Activated CD4-positive, alpha-beta memory T cell treated with anti-CD3 and anti-CD28 coated beads for 36 hours (primary cell): ENCODE results near the gene PLEKHH1. TPM values are rescaled to one million over a fixed set of nuclear protein-coding genes. Genes with fewer than 3 reads are reported as not detected.
A peak's percentile ranks its signal among the peaks of the same experiment; 100 is the strongest.

Experiments used
- CTCF ChIA-PET: fragments of 350-600 bp; sonication (Branson Sonifier 250); formaldehyde crosslinking; loops from one replicate; lab custom pipeline; 2021; ENCODE audit warnings: antibody characterized with exemption, inconsistent platforms; lab: Charles Lee
- POLR2A ChIA-PET: fragments of 350-600 bp; sonication (Branson Sonifier 250); formaldehyde crosslinking; loops from one replicate; lab custom pipeline; 2021; ENCODE audit warnings: antibody characterized with exemption; lab: Charles Lee
- DNase-seq: peaks from one replicate; pipeline ENCODE4 v3.0.0-alpha.2; 2020
- H3K27ac Mint-ChIP-seq: one replicate; pipeline ENCODE4 v1.8.0; 2021; ENCODE audit warnings: mixed read lengths
- H3K27me3 Mint-ChIP-seq: one replicate; pipeline ENCODE4 v1.8.0; 2021; ENCODE audit warnings: mixed read lengths
- H3K36me3 Mint-ChIP-seq: one replicate; pipeline ENCODE4 v1.8.0; 2021; ENCODE audit warnings: mixed read lengths
- H3K4me1 Mint-ChIP-seq: one replicate; pipeline ENCODE4 v1.8.0; 2021; ENCODE audit warnings: low read depth, mixed read lengths
- H3K4me3 Mint-ChIP-seq: one replicate; pipeline ENCODE4 v1.8.0; 2021; ENCODE audit warnings: mild to moderate bottlenecking, mixed read lengths
- H3K9me3 Mint-ChIP-seq: one replicate; pipeline ENCODE4 v1.8.0; 2021; ENCODE audit warnings: mixed read lengths
- intact Hi-C: fragments of 100-400 bp; cut with micrococcal nuclease; formaldehyde crosslinking; loops from one replicate; pipeline ENCODE4 v1.15.1; 2023
- total RNA-seq, 2 experiments: library from RNA; stranded (reverse); gene quantifications; one replicate each; pipeline ENCODE4 v1.2.3, GENCODE V29; 2021

Gene PLEKHH1
- total RNA-seq, 2 experiments from 2014 or later, result 1.7 to 1.9 TPM

DNA sequence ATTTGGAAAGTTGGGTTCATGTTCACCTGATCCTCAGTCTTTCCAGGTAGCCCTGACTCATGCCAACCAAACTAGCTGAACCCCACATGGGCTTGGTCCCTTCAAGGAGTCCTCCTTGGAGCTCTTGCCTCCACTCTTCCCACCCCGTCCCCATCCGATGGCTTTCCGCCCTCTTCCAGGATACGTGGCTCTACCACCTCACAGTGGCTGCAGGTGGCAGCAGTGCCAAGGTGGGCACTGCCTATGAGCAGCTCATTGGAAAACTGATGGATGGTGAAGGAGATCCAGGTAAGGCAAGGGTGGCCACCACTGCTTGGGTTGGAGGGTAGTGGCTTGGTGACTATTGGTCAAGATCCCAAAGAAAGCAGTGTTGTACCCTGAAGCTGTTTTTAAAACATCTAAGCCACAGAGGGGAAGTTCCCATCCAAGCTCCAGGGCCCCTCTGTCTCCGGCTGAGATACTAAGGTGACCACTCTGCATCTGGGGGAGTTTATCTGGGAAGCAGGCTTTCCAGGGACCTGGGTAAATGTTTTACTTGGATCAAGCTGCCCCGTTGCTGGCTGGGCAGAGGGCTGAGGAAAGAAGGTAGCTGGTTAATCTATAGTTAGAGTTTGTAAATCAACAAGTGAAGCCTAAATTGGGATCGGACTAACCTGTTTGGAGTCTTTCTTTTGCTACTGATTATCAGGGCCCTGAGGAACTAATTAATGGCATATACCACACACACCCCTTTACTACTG, 43.3 kb downstream of the PLEKHH1 start:
- intact Hi-C loops, result no loop called here
- no peaks in the 10 kb centered on the region for H3K9me3 Mint-ChIP-seq
- H3K4me3 Mint-ChIP-seq, result no peak overlapping the region
- ChIA-PET POLR2A (interaction anchor here (0.5 kb wide), 1 partner anchor 100 kb away, joined by 4 read pairs; no protein-coding TSS in a partner anchor), CTCF (interaction anchor here (1.3 to 9.5 kb wide), 3 partner anchors 49 to 149 kb away, joined by 4 to 249 read pairs (median 5); no protein-coding TSS in a partner anchor)
- no peaks in the 10 kb centered on the region for H3K36me3 Mint-ChIP-seq
- H3K4me1 Mint-ChIP-seq, result no peaks in the 10 kb centered on the region
- H3K27me3 Mint-ChIP-seq, result peaks cover under 1% of the 10 kb centered on the region
- DNase-seq, result no peak
- no peak overlapping the region for H3K27ac Mint-ChIP-seq

DNA sequence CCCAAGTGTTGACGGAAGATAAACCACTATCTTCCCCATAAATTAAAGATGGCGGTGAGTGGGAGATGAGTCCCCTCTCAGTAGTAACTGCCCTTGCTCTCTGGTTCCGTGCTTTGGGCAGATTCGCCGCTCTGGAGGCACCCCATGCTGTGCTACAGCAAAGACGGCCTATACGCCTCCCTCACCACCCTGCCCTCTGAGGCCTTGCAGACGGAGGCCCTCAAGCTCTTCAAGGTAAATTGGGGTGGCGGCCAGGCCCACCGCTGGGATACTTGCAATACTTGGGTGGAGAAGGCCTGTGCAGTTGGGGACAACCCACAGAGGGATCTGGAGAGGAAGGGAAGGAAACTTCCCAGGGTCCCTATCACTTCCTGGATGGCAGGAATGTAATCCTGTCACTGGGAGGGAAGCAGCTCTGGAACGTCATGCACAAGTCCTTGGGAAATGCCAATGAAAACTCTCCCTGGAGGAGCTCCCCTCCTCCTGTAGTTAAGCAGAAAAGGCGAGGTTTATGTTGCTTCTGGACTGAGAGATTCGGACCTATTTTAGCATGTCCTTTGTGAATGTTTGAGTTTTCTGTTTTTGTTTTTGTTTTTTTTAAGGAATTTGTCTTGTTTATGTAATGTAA, 44.2 kb downstream of the PLEKHH1 start:
- no peaks in the 10 kb centered on the region for H3K36me3 Mint-ChIP-seq
- no peak overlapping the region for H3K4me3 Mint-ChIP-seq
- H3K4me1 Mint-ChIP-seq, result no peaks in the 10 kb centered on the region
- POLR2A ChIA-PET, result interaction anchor here (0.9 kb wide), 1 partner anchor 118 kb away, joined by 3 read pairs; the partner anchor contains the start of gene RDH11
- CTCF ChIA-PET, result interaction anchor here (1.3 to 1.4 kb wide), 2 partner anchors 50 to 127 kb away, joined by 4 to 5 read pairs; no protein-coding TSS in a partner anchor
- H3K27me3 Mint-ChIP-seq, result no peaks in the 10 kb centered on the region
- no peak for DNase-seq
- intact Hi-C loops, result no loop called here
- H3K27ac Mint-ChIP-seq, result no peak overlapping the region
- H3K9me3 Mint-ChIP-seq, result no peaks in the 10 kb centered on the region

DNA sequence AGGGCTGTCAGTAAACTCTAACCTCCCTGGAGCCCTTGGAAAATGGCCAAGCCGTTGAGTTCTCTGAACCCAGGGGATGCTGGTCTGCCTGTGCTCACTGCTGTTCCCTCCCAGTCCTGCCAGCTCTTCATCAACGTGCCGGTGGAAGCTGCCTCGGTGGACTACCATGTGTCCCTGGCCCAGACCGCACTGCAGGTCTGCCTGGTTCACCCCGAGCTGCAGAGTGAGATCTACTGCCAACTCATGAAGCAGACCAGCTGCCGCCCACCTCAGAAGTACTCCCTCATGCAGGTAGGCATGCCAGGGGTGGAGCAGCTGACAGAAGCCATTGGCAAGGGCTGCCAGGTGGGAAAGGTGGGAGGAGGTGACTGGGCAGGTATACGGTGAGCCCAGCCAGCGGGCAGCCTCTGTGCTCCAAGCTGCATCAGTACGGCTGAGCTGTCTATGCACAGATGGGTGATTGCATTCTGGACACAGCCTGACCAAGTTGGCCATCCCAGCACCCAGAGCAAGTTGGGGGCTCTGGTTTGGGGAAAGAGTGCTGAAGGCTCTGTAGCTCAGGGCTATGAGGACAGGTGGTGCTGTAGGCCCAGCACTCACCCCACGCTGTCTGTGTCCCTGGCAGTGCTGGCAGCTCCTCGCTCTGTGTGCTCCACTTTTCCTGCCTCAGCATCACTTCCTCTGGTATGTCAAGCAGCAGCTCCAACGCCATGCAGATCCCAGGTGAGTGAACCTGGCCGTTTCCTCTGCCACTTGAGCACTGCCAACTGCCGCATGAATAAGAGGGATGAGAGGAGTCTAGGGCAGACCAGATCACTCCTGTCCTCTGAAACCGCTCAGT, 45.0 kb downstream of the PLEKHH1 start:
- Mint-ChIP-seq H3K36me3 (no peaks in the 10 kb centered on the region), H3K9me3 (no peaks in the 10 kb centered on the region), H3K4me3 (no peak overlapping the region), H3K27ac (no peak overlapping the region), H3K27me3 (no peaks in the 10 kb centered on the region), H3K4me1 (no peaks in the 10 kb centered on the region)
- no peak for DNase-seq
- ChIA-PET POLR2A (interaction anchor here (0.9 kb wide), 1 partner anchor 118 kb away, joined by 3 read pairs; the partner anchor contains the start of gene RDH11), CTCF (interaction anchor here (1.4 to 1.5 kb wide), 2 partner anchors 51 to 151 kb away, joined by 4 to 5 read pairs; no protein-coding TSS in a partner anchor)
- intact Hi-C loops, result no loop called here

DNA sequence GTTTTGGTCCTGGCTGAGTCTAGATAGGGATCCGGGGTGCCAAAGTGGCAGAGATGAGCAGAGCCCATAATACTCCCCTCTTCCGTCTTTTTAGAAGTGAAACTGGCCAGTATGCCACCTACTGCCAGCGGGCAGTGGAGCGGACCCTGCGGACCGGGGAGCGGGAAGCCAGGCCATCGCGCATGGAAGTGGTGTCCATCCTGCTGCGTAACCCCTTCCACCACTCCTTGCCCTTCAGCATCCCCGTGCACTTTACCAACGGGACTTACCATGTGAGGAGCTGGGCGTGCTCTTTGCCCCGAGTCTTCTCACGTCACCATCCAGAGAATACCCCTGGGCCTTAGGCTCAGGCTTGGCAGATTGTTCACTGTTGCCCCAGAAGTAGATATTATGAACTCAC, 46.0 kb downstream of the PLEKHH1 start:
- intact Hi-C loops, result no loop called here
- ChIA-PET POLR2A (no interaction called here), CTCF (interaction anchor here (1.5 kb wide), 1 partner anchor 152 kb away, joined by 4 read pairs; no protein-coding TSS in a partner anchor)
- no peak overlapping the region for H3K27ac Mint-ChIP-seq
- H3K9me3 Mint-ChIP-seq, result no peaks in the 10 kb centered on the region
- DNase-seq, result no peak
- no peaks in the 10 kb centered on the region for H3K4me1 Mint-ChIP-seq
- H3K27me3 Mint-ChIP-seq, result no peaks in the 10 kb centered on the region
- no peaks in the 10 kb centered on the region for H3K36me3 Mint-ChIP-seq
- H3K4me3 Mint-ChIP-seq, result no peak overlapping the region

DNA sequence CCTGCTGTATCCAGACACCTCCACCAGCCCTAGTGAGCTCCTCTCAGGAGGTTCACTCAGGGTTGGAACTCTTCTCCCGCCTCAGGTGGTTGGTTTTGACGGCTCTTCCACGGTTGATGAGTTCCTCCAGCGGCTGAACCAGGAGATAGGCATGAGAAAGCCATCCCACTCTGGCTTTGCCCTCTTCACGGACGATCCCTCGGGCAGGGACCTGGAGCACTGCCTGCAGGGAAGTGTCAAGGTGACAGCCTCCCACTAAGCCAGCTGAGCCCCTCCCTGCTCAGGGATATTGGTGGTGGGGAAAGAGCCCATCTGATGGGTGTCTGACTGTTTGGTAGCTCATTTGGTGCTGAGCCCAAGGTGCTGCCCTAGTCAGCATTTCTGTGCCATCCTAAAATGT, 46.5 kb downstream of the PLEKHH1 start:
- Mint-ChIP-seq H3K4me3 (no peak overlapping the region), H3K4me1 (no peaks in the 10 kb centered on the region), H3K27ac (no peak overlapping the region), H3K36me3 (no peaks in the 10 kb centered on the region), H3K27me3 (no peaks in the 10 kb centered on the region), H3K9me3 (no peaks in the 10 kb centered on the region)
- CTCF ChIA-PET, result interaction anchor here (1.4 to 1.5 kb wide), 2 partner anchors 125 to 153 kb away, joined by 4 to 6 read pairs; no protein-coding TSS in a partner anchor
- POLR2A ChIA-PET, result no interaction called here
- intact Hi-C loops, result no loop called here
- no peak for DNase-seq

DNA sequence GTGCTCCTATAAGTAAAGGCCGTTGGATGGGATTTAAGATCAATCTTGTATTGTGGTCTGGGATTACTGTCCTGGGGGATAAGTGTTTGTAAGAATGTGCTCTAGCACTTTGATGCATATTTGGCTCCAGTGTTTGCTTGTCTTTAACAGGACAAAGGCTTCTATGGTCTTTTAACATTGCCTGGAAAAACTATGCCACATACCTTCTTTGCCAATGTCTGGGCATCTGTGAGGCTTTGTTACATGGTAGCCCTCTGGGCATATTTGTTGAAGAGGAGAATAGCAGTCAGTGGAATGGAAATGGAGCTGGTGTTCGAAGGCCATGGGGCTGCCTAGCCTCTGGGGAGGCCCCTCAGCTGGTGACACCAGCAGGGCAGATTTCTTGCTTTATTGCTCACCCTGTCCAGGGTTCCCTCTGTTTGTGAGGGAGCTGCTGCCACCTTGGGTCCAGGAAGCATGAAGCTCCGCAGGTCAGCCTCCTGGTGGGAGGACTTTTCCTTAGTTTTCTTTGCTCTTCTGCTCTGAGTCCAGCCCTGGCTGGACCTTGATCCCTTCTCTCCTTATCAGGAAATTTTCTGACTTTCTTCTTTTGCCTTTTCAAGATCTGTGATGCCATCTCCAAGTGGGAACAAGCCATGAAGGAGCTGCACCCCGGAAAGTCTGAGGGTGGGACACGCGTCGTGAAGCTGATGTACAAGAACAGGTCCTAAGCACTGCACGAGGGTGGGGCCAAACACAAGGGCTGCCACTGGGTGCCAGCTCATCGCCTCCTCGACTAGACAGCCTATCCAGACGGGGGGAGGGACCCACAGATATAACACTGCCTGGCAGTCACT, 47.5 kb downstream of the PLEKHH1 start:
- Mint-ChIP-seq H3K4me1 (no peaks in the 10 kb centered on the region), H3K9me3 (no peaks in the 10 kb centered on the region), H3K4me3 (no peak overlapping the region), H3K27me3 (no peaks in the 10 kb centered on the region), H3K36me3 (no peaks in the 10 kb centered on the region), H3K27ac (no peak overlapping the region)
- CTCF ChIA-PET, result interaction anchor here (1.4 to 8.7 kb wide), 5 partner anchors 9 to 153 kb away, joined by 6 to 99 read pairs (median 27); partner anchors contain the start of gene RDH12
- no peak for DNase-seq
- POLR2A ChIA-PET, result no interaction called here
- intact Hi-C loops, result no loop called here

DNA sequence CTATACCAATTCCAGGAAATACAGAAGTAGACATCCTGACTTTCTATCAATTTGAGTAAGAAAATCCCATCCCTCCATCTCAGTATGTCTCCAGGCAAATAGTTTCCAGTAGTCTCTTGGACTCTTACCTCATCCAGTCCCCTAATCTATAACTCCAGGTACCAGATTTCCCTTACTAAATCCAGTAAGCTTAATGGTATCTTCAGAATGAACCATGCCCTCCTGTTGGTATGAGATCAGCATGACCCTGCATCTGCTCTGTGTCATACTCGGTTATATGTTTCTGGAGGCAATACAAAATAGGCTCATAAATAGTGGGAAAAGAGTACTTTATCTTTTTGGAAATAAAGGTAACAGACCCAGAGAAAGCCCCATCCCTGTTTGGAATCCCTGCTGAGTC, 48.6 kb downstream of the PLEKHH1 start:
- Mint-ChIP-seq H3K4me1 (no peaks in the 10 kb centered on the region), H3K27me3 (no peaks in the 10 kb centered on the region), H3K9me3 (no peaks in the 10 kb centered on the region), H3K36me3 (no peaks in the 10 kb centered on the region), H3K4me3 (no peak overlapping the region), H3K27ac (no peak overlapping the region)
- ChIA-PET POLR2A (no interaction called here), CTCF (interaction anchor here (0.6 to 8.7 kb wide), 5 partner anchors 10 to 1872 kb away, joined by 3 to 99 read pairs (median 27); partner anchors contain the start of gene RDH12)
- intact Hi-C loops, result no loop called here
- DNase-seq, result no peak

DNA sequence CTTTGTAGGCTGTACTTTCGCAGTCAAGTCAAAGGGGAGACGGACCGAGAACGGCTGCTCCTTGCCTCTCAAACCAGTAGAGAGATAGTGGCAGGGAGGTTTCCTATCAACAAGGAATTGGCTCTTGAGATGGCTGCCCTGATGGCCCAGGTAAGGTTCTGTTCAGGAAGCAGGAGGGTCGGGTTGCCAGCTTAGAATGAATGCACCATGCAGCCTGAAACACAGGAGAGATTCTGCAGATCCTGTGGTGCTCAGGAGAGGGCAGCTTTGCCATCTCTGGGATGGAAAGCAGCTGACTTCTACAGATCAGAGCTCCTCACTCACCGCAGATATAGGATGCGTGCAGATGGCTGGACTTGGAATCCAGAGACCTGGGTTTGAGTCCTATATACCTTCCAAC, 49.0 kb downstream of the PLEKHH1 start:
- DNase-seq, result no peak
- no peak overlapping the region for H3K4me3 Mint-ChIP-seq
- no peaks in the 10 kb centered on the region for H3K9me3 Mint-ChIP-seq
- ChIA-PET POLR2A (no interaction called here), CTCF (interaction anchor here (3.7 to 8.7 kb wide), 4 partner anchors 11 to 154 kb away, joined by 24 to 99 read pairs (median 36); partner anchors contain the start of gene RDH12)
- H3K4me1 Mint-ChIP-seq, result no peaks in the 10 kb centered on the region
- H3K36me3 Mint-ChIP-seq, result no peaks in the 10 kb centered on the region
- intact Hi-C loops, result no loop called here
- H3K27ac Mint-ChIP-seq, result no peak overlapping the region
- H3K27me3 Mint-ChIP-seq, result no peaks in the 10 kb centered on the region

DNA sequence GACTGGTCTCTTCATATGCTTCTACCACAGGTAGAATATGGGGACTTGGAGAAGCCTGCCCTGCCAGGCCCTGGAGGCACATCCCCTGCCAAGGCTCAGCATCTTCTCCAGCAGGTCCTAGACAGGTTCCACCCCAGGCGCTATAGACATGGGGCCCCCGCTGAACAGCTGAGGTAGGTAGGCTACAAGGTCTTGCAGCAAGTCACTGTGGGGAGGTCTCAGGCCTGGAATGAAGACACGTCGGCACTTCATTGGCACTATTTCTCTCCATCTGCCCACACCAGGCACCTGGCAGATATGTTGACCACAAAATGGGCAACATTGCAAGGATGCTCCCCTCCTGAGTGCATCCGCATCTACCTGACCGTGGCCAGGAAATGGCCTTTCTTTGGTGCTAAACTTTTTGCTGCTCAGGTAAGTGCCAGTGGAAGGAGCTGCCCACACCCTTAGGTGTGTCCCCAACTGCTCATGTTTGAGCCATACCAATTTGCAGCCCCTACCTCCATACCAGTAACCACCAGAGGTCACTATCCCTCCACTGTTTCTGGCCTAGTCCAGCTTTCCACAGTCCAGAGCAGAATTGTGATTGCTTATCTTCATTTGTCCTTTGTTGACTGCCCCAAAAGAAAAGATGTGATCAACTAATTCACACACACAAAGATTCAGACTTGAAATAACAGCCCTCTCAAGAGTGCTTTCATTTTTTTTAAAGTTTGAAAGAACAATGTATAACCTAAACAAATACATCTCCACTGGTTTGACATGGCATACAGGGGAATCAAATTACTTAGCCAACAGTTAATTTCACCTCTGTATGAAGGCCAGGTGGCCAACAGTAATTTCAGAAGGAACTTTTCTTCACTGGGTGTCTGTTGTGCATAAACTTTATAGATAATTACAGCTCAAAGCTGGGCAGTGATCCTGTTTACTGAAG, 50.9 kb downstream of the PLEKHH1 start:
- H3K27ac Mint-ChIP-seq, result no peak overlapping the region
- H3K4me3 Mint-ChIP-seq, result no peak overlapping the region
- ChIA-PET POLR2A (interaction anchor here (1.2 kb wide), 1 partner anchor 16 kb away, joined by 3 read pairs; the partner anchor contains the start of gene PIGH), CTCF (interaction anchor here (0.8 to 8.7 kb wide), 15 partner anchors 13 to 156 kb away, joined by 3 to 99 read pairs (median 4); partner anchors contain the start of genes ARG2, PIGH, RDH12 and VTI1B)
- H3K36me3 Mint-ChIP-seq, result peaks cover 1% of the 10 kb centered on the region
- peak; percentile 32 for DNase-seq
- H3K4me1 Mint-ChIP-seq, result no peaks in the 10 kb centered on the region
- H3K9me3 Mint-ChIP-seq, result no peaks in the 10 kb centered on the region
- H3K27me3 Mint-ChIP-seq, result no peaks in the 10 kb centered on the region
- intact Hi-C loops, result loop anchor here (1.0 kb wide), 2 partner anchors 83 to 120 kb away; no protein-coding TSS in a partner anchor

DNA sequence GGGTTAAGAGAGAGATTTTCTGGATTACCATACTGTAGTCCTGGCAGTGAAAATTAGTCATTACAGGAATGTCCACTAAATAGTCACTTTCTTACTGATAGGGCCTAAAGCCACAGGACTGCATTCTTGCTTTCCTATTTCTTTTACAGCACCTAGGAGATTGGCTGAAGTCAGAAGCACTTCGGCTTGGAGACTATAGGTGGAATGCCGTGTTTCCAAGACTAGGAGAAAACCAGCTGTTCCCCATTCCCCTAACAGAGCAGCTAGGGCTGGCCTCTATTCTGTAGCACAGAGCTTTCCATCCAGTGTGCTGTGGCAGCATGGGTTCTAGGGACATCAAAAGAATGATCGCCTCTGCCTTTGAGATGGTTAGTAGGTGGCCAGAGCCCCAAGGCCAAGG, 51.9 kb downstream of the PLEKHH1 start:
- Mint-ChIP-seq H3K36me3 (peaks cover 7% of the 10 kb centered on the region), H3K4me3 (no peak overlapping the region), H3K27ac (no peak overlapping the region), H3K4me1 (no peaks in the 10 kb centered on the region), H3K27me3 (no peaks in the 10 kb centered on the region), H3K9me3 (no peaks in the 10 kb centered on the region)
- intact Hi-C loops, result loop anchor here (1.0 kb wide), 2 partner anchors 82 to 119 kb away; no protein-coding TSS in a partner anchor
- POLR2A ChIA-PET, result interaction anchor here (0.9 to 1.2 kb wide), 2 partner anchors 15 to 35 kb away, joined by 3 read pairs; partner anchors contain the start of gene PIGH
- CTCF ChIA-PET, result interaction anchor here (0.6 to 8.7 kb wide), 13 partner anchors 14 to 126 kb away, joined by 3 to 99 read pairs (median 4); partner anchors contain the start of genes ARG2, PIGH, RDH12 and VTI1B
- no peak for DNase-seq
